SK-N-SH (cell line): ENCODE measurements around the gene HINT2.

Experiments used
- CHD2 ChIP-seq: fragments of 150-350 bp; IDR thresholded peaks from 2 replicates; pipeline ENCODE4 v1.6.1; 2018; ENCODE audit warnings: low read length; ENCODE audit not compliant: partially characterized antibody
- CTCF ChIP-seq: fragments of 200-600 bp; sonication (generic); IDR thresholded peaks from 2 replicates; pipeline ENCODE4 v1.6.1; 2017; ENCODE audit warnings: antibody characterized with exemption, mild to moderate bottlenecking, moderate library complexity
- EP300 ChIP-seq, 2 experiments: IDR thresholded peaks; 2 replicates each; pipeline versions ENCODE4 v1.4.0 to v1.6.1; 2012; ENCODE audit warnings: borderline replicate concordance in 1 of 2, low read depth in 1 of 2, low read length in 1 of 2
- EZH2phosphoT487 ChIP-seq: fragments of 200-600 bp; sonication (generic); IDR thresholded peaks from 2 replicates; pipeline ENCODE4 v1.6.1; 2017; ENCODE audit warnings: low read depth, mixed run types, mild to moderate bottlenecking, antibody characterized with exemption, moderate library complexity, borderline replicate concordance
- SIN3A ChIP-seq: IDR thresholded peaks from 2 replicates; pipeline ENCODE4 v1.6.1; 2012; ENCODE audit warnings: low read depth, mild to moderate bottlenecking, low read length, moderate library complexity, borderline replicate concordance
- SMC3 ChIP-seq: IDR thresholded peaks from 2 replicates; pipeline ENCODE4 v1.6.1; 2012; ENCODE audit warnings: low read depth, low read length, improper control_type of control experiment
- TEAD4 ChIP-seq: IDR thresholded peaks from 2 replicates; pipeline ENCODE4 v1.4.0; 2012; ENCODE audit warnings: mild to moderate bottlenecking, borderline replicate concordance; ENCODE audit not compliant: insufficient read depth
- USF2 ChIP-seq: fragments of 150-350 bp; IDR thresholded peaks from 2 replicates; pipeline ENCODE4 v1.6.1; 2017; ENCODE audit warnings: antibody characterized with exemption, low read length, low read depth, borderline replicate concordance
- YY1 ChIP-seq: IDR thresholded peaks from 2 replicates; pipeline ENCODE4 v1.4.0; 2012; ENCODE audit warnings: low read depth, mild to moderate bottlenecking

- no peak for TF ChIP-seq TEAD4
- TF ChIP-seq YY1, result no peak
- no peak for TF ChIP-seq CHD2
- no peak for TF ChIP-seq SIN3A
- TF ChIP-seq USF2, result no peak
- no peak for TF ChIP-seq CTCF
- TF ChIP-seq EP300 (IDR thresholded peaks at IDR 0.05; ENCODE audit: borderline replicate concordance in 1 of 2, low read depth in 1 of 2, low read length in 1 of 2), result no peak
- no peak for TF ChIP-seq EZH2phosphoT487
- TF ChIP-seq SMC3, result no peak
Observed at GRCh38 chr9:35842020-35842745, 27.3 kb upstream of the HINT2 start.
